Hepatic stellate cell (primary cell): ENCODE measurements around the gene CAPG.

Experiments
- DNase-seq: peaks from one replicate; pipeline ENCODE4 v3.0.0; 2011; ENCODE audit warnings: low spot score

Gene CAPG

GRCh38 chr2:85356186-85356585, 54.0 kb downstream of the CAPG start:
- DNase-seq, result no peak

GRCh38 chr2:85355521-85355920, 54.6 kb downstream of the CAPG start:
- no peak for DNase-seq

GRCh38 chr2:85355073-85355410, 55.1 kb downstream of the CAPG start:
- DNase-seq, result peak; percentile 25

- peak; percentile 97 for DNase-seq
Measured at GRCh38 chr2:85354286-85355072, 55.7 kb downstream of the CAPG start, which contains the start of the genes ELMOD3 and RETSAT. Gene ELMOD3, plus strand, starts transcription at chr2:85354769. Its CDS starts 2,430 bp downstream, at chr2:85357199. Gene RETSAT, minus strand, starts transcription at chr2:85354528. Its CDS starts 21 bp downstream, at chr2:85354507.

- peak; percentile 47 for DNase-seq
Measured at GRCh38 chr2:85353876-85354285, 56.3 kb downstream of the CAPG start.

- DNase-seq, result no peak
Measured at GRCh38 chr2:85347599-85347998, 62.6 kb downstream of the CAPG start.
